Measurements from ENCODE around the gene NT5M.
A peak's percentile ranks its signal among the peaks of the same experiment; 100 is the strongest.

The NT5M gene

DNA sequence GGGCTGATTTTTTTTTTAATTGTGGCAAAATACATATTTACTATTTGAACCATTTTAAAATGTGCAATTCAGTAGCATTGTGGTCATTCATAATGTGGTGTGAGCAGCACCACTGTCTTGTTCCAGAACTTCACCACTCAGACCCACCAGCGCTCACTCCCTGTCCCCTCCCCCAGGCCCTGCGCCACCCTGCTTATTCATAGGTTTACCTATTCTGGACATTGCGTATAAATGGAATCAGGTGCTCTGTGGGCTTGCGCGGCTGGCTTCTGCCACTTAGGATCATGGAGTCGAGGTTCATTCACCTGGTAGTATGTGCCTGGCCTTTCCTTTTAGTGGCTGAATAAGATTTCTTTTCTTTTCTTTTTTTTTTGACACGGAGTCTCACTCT is 59.4 kb downstream of the NT5M start:
- Histone ChIP-seq H3K18ac (ENCODE audit: low read depth in 1 of 2, low read length in 2 of 2) (no peak overlapping the region), H2BK15ac (ENCODE audit: low read depth, poor library complexity, severe bottlenecking) (no peak overlapping the region), H2BK120ac (ENCODE audit: low read depth, low read length) (no peak overlapping the region), H3K27ac (ENCODE audit: low read length, poor library complexity, severe bottlenecking) (no peak overlapping the region), H2BK5ac (ENCODE audit: low read depth, low read length, poor library complexity, severe bottlenecking) (no peak overlapping the region), H3K4me2 (ENCODE audit: low read length, poor library complexity, severe bottlenecking) (no peak overlapping the region), H3K36me3 (ENCODE audit: control insufficient read depth in 1 of 2, insufficient read depth in 2 of 2, low read depth in 1 of 2, low read length in 2 of 2) (no peaks in the 10 kb centered on the region), H2AFZ (ENCODE audit: low read depth, low read length) (no peak overlapping the region), H3K4ac (ENCODE audit: low read depth in 1 of 2, low read length in 2 of 2) (no peak overlapping the region), H4K91ac (ENCODE audit: low read length) (no peak overlapping the region), H4K8ac (ENCODE audit: low read length) (no peak overlapping the region), H2AK5ac (ENCODE audit: low read length, severe bottlenecking) (no peak overlapping the region), H3K4me3 (ENCODE audit: insufficient read depth in 1 of 2, low read depth in 1 of 2, low read length in 2 of 2) (no peak overlapping the region), H3K23ac (ENCODE audit: low read length in 2 of 2) (no peak overlapping the region), H3K9me3 (ENCODE audit: control insufficient read depth, low read length) (peaks cover 10% of the 10 kb centered on the region), H3K4me1 (ENCODE audit: control insufficient read depth, insufficient read depth, low read depth, low read length) (no peaks in the 10 kb centered on the region), H3K79me1 (replicated peaks; ENCODE audit: low read length, poor library complexity, severe bottlenecking) (no peaks in the 10 kb centered on the region), H3K27me3 (ENCODE audit: control insufficient read depth in 1 of 2, insufficient read depth in 1 of 2, low read length in 2 of 2) (peaks cover 0 to 49% of the 10 kb centered on the region in 2 experiments), H3K14ac (ENCODE audit: low read length in 2 of 2) (no peak overlapping the region), H3K9ac (ENCODE audit: low read length) (peak overlapping the region; percentile 54), H2BK12ac (ENCODE audit: low read length in 2 of 2) (no peak overlapping the region)
- 92% methylated on average over 7 of the region's 7 CpGs for WGBS
- no peak for DNase-seq

- Histone ChIP-seq H3K4ac (ENCODE audit: low read depth in 1 of 2, low read length in 2 of 2) (no peak overlapping the region), H3K36me3 (ENCODE audit: control insufficient read depth in 1 of 2, insufficient read depth in 2 of 2, low read depth in 1 of 2, low read length in 2 of 2) (no peaks in the 10 kb centered on the region), H3K27me3 (ENCODE audit: control insufficient read depth in 1 of 2, insufficient read depth in 1 of 2, low read length in 2 of 2) (peaks cover 0 to 54% of the 10 kb centered on the region in 2 experiments), H4K91ac (ENCODE audit: low read length) (no peak overlapping the region), H3K79me1 (replicated peaks; ENCODE audit: low read length, poor library complexity, severe bottlenecking) (no peaks in the 10 kb centered on the region), H2BK5ac (ENCODE audit: low read depth, low read length, poor library complexity, severe bottlenecking) (no peak overlapping the region), H3K23ac (ENCODE audit: low read length in 2 of 2) (no peak overlapping the region), H3K27ac (ENCODE audit: low read length, poor library complexity, severe bottlenecking) (no peak overlapping the region), H3K4me2 (ENCODE audit: low read length, poor library complexity, severe bottlenecking) (no peak overlapping the region), H2BK15ac (ENCODE audit: low read depth, poor library complexity, severe bottlenecking) (no peak overlapping the region), H4K8ac (ENCODE audit: low read length) (no peak overlapping the region), H2AFZ (ENCODE audit: low read depth, low read length) (no peak overlapping the region), H2BK120ac (ENCODE audit: low read depth, low read length) (no peak overlapping the region), H3K4me3 (ENCODE audit: insufficient read depth in 1 of 2, low read depth in 1 of 2, low read length in 2 of 2) (peak overlapping the region in 1 of 2 experiments; percentile 31), H3K14ac (ENCODE audit: low read length in 2 of 2) (no peak overlapping the region), H3K9me3 (ENCODE audit: control insufficient read depth, low read length) (peaks cover 10% of the 10 kb centered on the region), H3K4me1 (ENCODE audit: control insufficient read depth, insufficient read depth, low read depth, low read length) (no peaks in the 10 kb centered on the region), H3K18ac (ENCODE audit: low read depth in 1 of 2, low read length in 2 of 2) (no peak overlapping the region), H2BK12ac (ENCODE audit: low read length in 2 of 2) (no peak overlapping the region), H2AK5ac (ENCODE audit: low read length, severe bottlenecking) (no peak overlapping the region), H3K9ac (ENCODE audit: low read length) (peak overlapping the region; percentile 67)
- WGBS: 69% methylated on average over 8 of the region's 8 CpGs
- DNase-seq: no peak
Measured at GRCh38 chr17:17363638-17364337, 60.6 kb downstream of the NT5M start.

GRCh38 chr17:17364338-17364667 is 61.1 kb downstream of the NT5M start:
- Histone ChIP-seq H2BK5ac (ENCODE audit: low read depth, low read length, poor library complexity, severe bottlenecking) (no peak overlapping the region), H3K9me3 (ENCODE audit: control insufficient read depth, low read length) (peaks cover 10% of the 10 kb centered on the region), H3K18ac (ENCODE audit: low read depth in 1 of 2, low read length in 2 of 2) (no peak overlapping the region), H3K23ac (ENCODE audit: low read length in 2 of 2) (no peak overlapping the region), H3K14ac (ENCODE audit: low read length in 2 of 2) (no peak overlapping the region), H3K36me3 (ENCODE audit: control insufficient read depth in 1 of 2, insufficient read depth in 2 of 2, low read depth in 1 of 2, low read length in 2 of 2) (no peaks in the 10 kb centered on the region), H3K27ac (ENCODE audit: low read length, poor library complexity, severe bottlenecking) (no peak overlapping the region), H3K4me2 (ENCODE audit: low read length, poor library complexity, severe bottlenecking) (no peak overlapping the region), H2AK5ac (ENCODE audit: low read length, severe bottlenecking) (no peak overlapping the region), H2BK12ac (ENCODE audit: low read length in 2 of 2) (no peak overlapping the region), H2BK120ac (ENCODE audit: low read depth, low read length) (no peak overlapping the region), H3K27me3 (ENCODE audit: control insufficient read depth in 1 of 2, insufficient read depth in 1 of 2, low read length in 2 of 2) (peaks cover 0 to 54% of the 10 kb centered on the region in 2 experiments), H3K79me1 (replicated peaks; ENCODE audit: low read length, poor library complexity, severe bottlenecking) (no peaks in the 10 kb centered on the region), H2BK15ac (ENCODE audit: low read depth, poor library complexity, severe bottlenecking) (no peak overlapping the region), H3K4me1 (ENCODE audit: control insufficient read depth, insufficient read depth, low read depth, low read length) (no peaks in the 10 kb centered on the region), H4K91ac (ENCODE audit: low read length) (no peak overlapping the region), H3K9ac (ENCODE audit: low read length) (peak overlapping the region; percentile 67), H4K8ac (ENCODE audit: low read length) (no peak overlapping the region), H3K4me3 (ENCODE audit: insufficient read depth in 1 of 2, low read depth in 1 of 2, low read length in 2 of 2) (peak overlapping the region in 1 of 2 experiments; percentile 31), H3K4ac (ENCODE audit: low read depth in 1 of 2, low read length in 2 of 2) (no peak overlapping the region), H2AFZ (ENCODE audit: low read depth, low read length) (no peak overlapping the region)
- WGBS: 63% methylated on average over 11 of the region's 11 CpGs
- no peak for DNase-seq

DNA sequence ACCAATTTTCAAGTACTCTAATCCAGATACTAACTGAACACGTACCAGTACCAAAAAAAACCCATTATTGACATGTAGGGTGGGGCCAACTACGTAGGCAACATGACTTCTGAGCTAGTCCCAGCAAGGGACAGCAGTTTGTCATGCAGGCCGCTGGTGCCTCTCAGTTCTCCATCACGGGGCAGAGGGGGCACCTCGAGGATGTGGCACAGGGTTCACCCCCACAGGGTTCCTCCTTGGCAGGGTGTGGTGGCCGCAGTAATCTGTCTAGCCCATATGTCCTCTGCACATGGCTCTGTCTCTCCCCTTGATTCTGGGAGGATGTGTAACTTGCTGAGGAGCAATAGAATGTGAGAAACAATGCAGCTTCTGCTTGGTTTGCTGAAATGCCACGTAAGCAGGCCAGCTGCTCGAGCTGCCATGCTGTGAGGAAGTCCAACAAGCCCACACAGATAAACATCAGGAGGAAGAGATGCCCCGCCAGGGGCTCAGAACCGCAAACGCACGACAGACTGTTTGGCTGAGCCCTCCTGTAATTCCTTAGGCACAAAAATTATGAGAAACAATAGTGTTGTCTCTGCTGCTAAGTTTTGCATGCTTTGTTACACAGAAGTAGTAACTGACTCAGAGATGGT is 62.4 kb downstream of the NT5M start:
- WGBS: 90% methylated on average over 11 of the region's 12 CpGs
- no peak overlapping the region for H2BK12ac ChIP-seq (ENCODE audit: low read length in 2 of 2)
- peaks cover 0 to 61% of the 10 kb centered on the region in 2 experiments for H3K27me3 ChIP-seq (ENCODE audit: control insufficient read depth in 1 of 2, insufficient read depth in 1 of 2, low read length in 2 of 2)

More for the DNA sequence above, 62.4 kb downstream of the NT5M start:
- Histone ChIP-seq H4K8ac (ENCODE audit: low read length) (no peak overlapping the region), H3K18ac (ENCODE audit: low read depth in 1 of 2, low read length in 2 of 2) (no peak overlapping the region), H4K91ac (ENCODE audit: low read length) (no peak overlapping the region), H3K9me3 (ENCODE audit: control insufficient read depth, low read length) (peaks cover 4% of the 10 kb centered on the region), H3K4me1 (ENCODE audit: control insufficient read depth, insufficient read depth, low read depth, low read length) (no peaks in the 10 kb centered on the region), H2AK5ac (ENCODE audit: low read length, severe bottlenecking) (no peak overlapping the region), H3K27ac (ENCODE audit: low read length, poor library complexity, severe bottlenecking) (no peak overlapping the region), H2BK120ac (ENCODE audit: low read depth, low read length) (no peak overlapping the region), H2AFZ (ENCODE audit: low read depth, low read length) (no peak overlapping the region), H2BK5ac (ENCODE audit: low read depth, low read length, poor library complexity, severe bottlenecking) (no peak overlapping the region), H3K23ac (ENCODE audit: low read length in 2 of 2) (no peak overlapping the region), H3K36me3 (ENCODE audit: control insufficient read depth in 1 of 2, insufficient read depth in 2 of 2, low read depth in 1 of 2, low read length in 2 of 2) (no peaks in the 10 kb centered on the region), H3K79me1 (replicated peaks; ENCODE audit: low read length, poor library complexity, severe bottlenecking) (no peaks in the 10 kb centered on the region), H3K4me2 (ENCODE audit: low read length, poor library complexity, severe bottlenecking) (no peak overlapping the region), H2BK15ac (ENCODE audit: low read depth, poor library complexity, severe bottlenecking) (no peak overlapping the region), H3K4ac (ENCODE audit: low read depth in 1 of 2, low read length in 2 of 2) (no peak overlapping the region), H3K9ac (ENCODE audit: low read length) (no peak overlapping the region), H3K14ac (ENCODE audit: low read length in 2 of 2) (no peak overlapping the region), H3K4me3 (ENCODE audit: insufficient read depth in 1 of 2, low read depth in 1 of 2, low read length in 2 of 2) (no peak overlapping the region)
- DNase-seq: no peak

Data from mesenchymal stem cell (in vitro differentiated cells and primary cell).